ENCODE data around the gene PRADC1.

DNA sequence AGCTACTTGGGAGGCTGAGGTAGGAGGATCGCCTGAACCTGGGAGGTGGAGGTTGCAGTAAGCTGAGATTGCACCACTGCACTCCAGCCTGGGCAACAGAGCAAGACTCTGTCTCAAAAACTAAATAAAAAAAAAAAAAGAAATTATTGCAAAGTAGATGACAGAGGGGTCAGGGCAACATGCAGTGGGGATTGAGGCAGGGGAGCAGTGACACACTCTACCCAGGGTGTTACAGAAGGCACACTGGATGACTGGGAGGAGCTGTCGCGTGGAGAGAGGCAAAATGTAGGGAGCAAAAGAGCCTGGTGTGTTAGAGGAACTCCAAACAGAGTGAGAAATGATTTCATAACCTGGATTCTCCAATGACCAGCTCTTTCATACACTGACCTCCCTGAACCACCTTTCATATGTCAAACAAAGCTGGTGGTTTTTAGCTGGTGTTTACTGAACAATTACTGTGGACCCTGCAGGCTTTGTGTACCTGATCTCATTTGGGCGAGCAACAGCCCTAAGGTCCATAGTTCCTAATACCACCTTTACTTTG lies 29.1 kb upstream of the PRADC1 start:
- TF ChIP-seq, protein P1, sequence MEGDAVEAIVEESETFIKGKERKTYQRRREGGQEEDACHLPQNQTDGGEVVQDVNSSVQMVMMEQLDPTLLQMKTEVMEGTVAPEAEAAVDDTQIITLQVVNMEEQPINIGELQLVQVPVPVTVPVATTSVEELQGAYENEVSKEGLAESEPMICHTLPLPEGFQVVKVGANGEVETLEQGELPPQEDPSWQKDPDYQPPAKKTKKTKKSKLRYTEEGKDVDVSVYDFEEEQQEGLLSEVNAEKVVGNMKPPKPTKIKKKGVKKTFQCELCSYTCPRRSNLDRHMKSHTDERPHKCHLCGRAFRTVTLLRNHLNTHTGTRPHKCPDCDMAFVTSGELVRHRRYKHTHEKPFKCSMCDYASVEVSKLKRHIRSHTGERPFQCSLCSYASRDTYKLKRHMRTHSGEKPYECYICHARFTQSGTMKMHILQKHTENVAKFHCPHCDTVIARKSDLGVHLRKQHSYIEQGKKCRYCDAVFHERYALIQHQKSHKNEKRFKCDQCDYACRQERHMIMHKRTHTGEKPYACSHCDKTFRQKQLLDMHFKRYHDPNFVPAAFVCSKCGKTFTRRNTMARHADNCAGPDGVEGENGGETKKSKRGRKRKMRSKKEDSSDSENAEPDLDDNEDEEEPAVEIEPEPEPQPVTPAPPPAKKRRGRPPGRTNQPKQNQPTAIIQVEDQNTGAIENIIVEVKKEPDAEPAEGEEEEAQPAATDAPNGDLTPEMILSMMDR (IDR thresholded peaks at IDR 0.05): no peak
- TF ChIP-seq POLR2A (IDR thresholded peaks at IDR 0.05): no peak

All from breast epithelium (tissue), 3 donors.